Measurements from ENCODE around the gene MERTK.

DNA sequence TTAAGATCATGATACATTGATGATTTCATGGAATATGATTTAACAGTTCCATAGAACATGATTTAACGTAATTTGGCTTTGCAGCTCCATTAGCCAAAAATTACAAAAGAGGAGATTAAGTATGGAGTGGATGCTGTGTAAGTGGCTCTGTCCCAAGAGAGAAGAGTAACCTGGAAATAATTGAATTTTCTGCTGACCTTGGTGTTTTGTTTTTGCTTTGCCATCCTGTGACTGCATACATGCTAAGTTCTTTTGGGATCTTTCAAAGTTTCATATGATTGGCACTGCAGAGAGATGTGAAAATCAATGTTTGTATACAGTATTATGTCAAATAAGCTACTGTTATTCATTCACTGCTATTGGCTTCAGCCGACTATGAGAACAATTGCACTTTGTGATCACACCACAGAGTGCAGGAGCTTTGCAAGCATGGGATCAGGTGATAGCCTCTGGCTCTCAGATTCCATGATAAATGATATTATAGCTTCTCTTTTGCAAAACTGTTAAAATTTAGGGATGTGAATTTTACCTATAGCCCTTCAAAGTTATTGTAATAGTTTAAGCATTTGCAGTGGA lies 110.6 kb downstream of the MERTK start:
- TF ChIP-seq, protein P1, sequence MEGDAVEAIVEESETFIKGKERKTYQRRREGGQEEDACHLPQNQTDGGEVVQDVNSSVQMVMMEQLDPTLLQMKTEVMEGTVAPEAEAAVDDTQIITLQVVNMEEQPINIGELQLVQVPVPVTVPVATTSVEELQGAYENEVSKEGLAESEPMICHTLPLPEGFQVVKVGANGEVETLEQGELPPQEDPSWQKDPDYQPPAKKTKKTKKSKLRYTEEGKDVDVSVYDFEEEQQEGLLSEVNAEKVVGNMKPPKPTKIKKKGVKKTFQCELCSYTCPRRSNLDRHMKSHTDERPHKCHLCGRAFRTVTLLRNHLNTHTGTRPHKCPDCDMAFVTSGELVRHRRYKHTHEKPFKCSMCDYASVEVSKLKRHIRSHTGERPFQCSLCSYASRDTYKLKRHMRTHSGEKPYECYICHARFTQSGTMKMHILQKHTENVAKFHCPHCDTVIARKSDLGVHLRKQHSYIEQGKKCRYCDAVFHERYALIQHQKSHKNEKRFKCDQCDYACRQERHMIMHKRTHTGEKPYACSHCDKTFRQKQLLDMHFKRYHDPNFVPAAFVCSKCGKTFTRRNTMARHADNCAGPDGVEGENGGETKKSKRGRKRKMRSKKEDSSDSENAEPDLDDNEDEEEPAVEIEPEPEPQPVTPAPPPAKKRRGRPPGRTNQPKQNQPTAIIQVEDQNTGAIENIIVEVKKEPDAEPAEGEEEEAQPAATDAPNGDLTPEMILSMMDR (IDR thresholded peaks at IDR 0.05) = no peak
- TF ChIP-seq EP300 (IDR thresholded peaks at IDR 0.05; ENCODE audit: low read depth) (no peak), POLR2AphosphoS5 (IDR thresholded peaks at IDR 0.05) (no peak), POLR2A (IDR thresholded peaks at IDR 0.05) (no peak)
